ENCODE data around the gene DLGAP4.

The DLGAP4 gene

GRCh38 chr20:36541227-36541767, 235.2 kb downstream of the DLGAP4 start, which contains the start of gene MYL9:
MYL9 (plus strand) TSS chr20:36541519; CDS start chr20:36544885, 3,366 bp downstream.
- H3K4me3 ChIP-seq (ENCODE audit: low read depth, low read length), result no peak within 1 kb of the TSS
- TF ChIP-seq CTCF (IDR thresholded peaks at IDR 0.05; ENCODE audit: control insufficient read depth, extremely low read depth, insufficient read depth), result no peak
- DNase-seq (ENCODE audit: low read depth), result no peak

GRCh38 chr20:36541768-36542488, 235.8 kb downstream of the DLGAP4 start:
- no peak overlapping the region for H3K4me3 ChIP-seq (ENCODE audit: low read depth, low read length)
- DNase-seq (ENCODE audit: low read depth), result no peak
- no peak for TF ChIP-seq CTCF (IDR thresholded peaks at IDR 0.05; ENCODE audit: control insufficient read depth, extremely low read depth, insufficient read depth)

GRCh38 chr20:36542516-36543183, 236.5 kb downstream of the DLGAP4 start:
- no peak overlapping the region for H3K4me3 ChIP-seq (ENCODE audit: low read depth, low read length)
- no peak for TF ChIP-seq CTCF (IDR thresholded peaks at IDR 0.05; ENCODE audit: control insufficient read depth, extremely low read depth, insufficient read depth)
- DNase-seq (ENCODE audit: low read depth), result no peak

- TF ChIP-seq CTCF (IDR thresholded peaks at IDR 0.05; ENCODE audit: control insufficient read depth, extremely low read depth, insufficient read depth), result no peak
- DNase-seq (ENCODE audit: low read depth), result no peak
- H3K4me3 ChIP-seq (ENCODE audit: low read depth, low read length), result no peak overlapping the region
Observed at GRCh38 chr20:36543184-36544133, 237.3 kb downstream of the DLGAP4 start.

- DNase-seq (ENCODE audit: low read depth), result no peak
- no peak overlapping the region for H3K4me3 ChIP-seq (ENCODE audit: low read depth, low read length)
- TF ChIP-seq CTCF (IDR thresholded peaks at IDR 0.05; ENCODE audit: control insufficient read depth, extremely low read depth, insufficient read depth), result no peak
Observed at GRCh38 chr20:36544134-36545018, 238.2 kb downstream of the DLGAP4 start.
